GM18870 (cell line): ENCODE results near the gene EDA.

ENCODE experiments used
- ATAC-seq: cut with Tn5 transposase; IDR thresholded peaks from one replicate; pipeline ENCODE4 v1.9.1; 2021; ENCODE audit warnings: moderate library complexity; ENCODE audit not compliant: unreplicated experiment

EDA gene

DNA sequence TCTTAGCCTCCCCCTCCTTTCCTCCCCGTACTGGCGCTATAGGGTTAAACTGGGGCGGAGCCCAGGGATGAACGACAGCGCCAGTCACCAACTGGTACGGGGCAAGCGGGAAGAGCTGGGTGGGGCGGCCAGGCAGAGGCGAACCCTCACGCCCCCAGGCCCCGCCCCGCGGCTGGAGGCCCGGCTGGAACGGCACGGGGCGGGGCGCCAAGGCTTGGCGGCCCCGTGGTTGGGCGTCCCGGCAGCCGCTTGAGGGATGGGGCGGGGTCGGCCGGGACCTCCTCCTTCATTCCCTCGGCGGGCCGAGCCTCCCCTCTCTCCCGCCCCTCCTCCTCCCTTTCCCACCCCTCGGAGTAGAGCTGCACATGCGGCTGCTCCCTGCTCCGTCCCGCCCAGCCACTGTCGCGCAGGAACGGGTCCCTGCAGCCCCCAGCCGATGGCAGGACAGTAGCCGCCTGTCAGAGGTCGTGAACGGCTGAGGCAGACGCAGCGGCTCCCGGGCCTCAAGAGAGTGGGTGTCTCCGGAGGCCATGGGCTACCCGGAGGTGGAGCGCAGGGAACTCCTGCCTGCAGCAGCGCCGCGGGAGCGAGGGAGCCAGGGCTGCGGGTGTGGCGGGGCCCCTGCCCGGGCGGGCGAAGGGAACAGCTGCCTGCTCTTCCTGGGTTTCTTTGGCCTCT, at the start of gene EDA:
TSS of gene EDA (plus strand) at position 335 of the 678 bp plus-strand sequence.
- no peak for ATAC-seq

DNA sequence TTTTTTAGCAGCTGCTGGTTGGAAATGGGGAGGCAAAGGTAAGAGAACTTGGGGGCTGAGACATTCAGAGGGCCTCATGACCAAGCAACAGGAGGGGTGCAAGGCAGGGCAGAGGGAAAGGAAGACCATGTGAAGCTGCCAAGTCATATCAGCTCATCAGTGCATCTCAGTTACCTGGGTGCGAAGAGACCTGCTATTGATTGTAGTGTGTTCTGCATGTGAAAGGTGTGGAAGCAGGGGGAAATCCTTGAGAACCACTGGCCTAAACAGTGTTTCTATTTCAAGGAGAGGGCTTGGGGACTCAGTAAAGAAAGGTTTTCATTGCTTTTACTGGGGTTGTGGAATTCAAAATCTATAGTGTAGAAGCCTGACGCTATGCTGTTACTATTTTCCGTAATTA, 47.1 kb upstream of the EDA start:
- no peak for ATAC-seq

GRCh38 chrX:69597399-69597798, 18.5 kb upstream of the EDA start:
- no peak for ATAC-seq

GRCh38 chrX:69600182-69600581, 15.7 kb upstream of the EDA start:
- no peak for ATAC-seq

DNA sequence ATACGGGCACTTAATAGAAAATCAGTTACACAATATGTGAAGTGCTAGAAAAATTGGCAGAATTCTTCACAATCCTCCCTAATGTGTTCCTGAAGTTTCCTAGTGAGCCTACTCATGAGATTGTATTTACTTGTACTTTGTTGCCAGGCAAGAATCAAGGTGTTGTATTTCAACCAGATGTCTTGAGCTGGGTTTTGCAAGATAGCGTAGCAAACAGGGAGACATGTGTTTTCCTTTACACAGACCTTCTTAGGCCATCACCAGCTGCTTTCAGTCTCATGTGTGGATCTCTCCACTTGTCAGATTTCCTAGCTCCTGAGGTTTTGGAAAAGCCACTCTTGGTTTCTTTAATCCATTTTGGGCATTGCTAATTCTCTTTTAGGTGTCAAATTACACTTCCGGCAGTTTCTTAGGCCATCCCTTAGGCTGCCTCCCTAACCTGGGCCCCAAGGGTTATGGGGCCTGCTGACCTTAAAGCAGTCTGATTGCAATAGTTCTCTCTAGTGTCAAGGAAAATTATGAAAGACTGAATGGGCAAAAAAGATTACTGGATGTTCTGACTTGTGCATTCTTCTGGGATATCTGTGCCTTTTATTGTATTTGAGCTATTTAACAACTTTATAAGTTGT, 12.2 kb upstream of the EDA start:
- no peak for ATAC-seq

- ATAC-seq = no peak
These were observed 10.4 kb upstream of the EDA start for GRCh38 chrX:69605521-69605920.

GRCh38 chrX:69607616-69608015, 8.3 kb upstream of the EDA start:
- ATAC-seq = no peak

DNA sequence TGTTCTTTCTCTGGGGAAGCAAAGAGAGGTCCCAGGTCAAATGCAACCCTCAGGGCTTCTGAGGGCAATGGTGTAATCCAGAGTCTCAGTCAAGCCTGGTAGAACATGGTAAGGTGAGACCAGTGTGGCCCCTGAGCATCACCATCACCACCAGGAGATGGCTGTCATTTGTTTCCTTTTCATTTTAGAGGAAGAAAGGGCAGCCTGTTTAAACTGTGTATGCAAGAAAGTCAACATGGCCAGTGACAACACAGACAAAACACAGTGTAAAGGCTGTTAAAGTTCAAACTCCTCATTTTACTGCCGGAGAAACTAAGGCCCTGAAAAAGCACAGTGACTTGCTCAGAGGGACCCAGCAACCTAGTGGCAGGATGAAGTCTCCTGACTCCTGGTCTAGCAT, 2.0 kb upstream of the EDA start:
- ATAC-seq = no peak

- no peak for ATAC-seq
These were observed 1.0 kb upstream of the EDA start for GRCh38 chrX:69614886-69615285.

DNA sequence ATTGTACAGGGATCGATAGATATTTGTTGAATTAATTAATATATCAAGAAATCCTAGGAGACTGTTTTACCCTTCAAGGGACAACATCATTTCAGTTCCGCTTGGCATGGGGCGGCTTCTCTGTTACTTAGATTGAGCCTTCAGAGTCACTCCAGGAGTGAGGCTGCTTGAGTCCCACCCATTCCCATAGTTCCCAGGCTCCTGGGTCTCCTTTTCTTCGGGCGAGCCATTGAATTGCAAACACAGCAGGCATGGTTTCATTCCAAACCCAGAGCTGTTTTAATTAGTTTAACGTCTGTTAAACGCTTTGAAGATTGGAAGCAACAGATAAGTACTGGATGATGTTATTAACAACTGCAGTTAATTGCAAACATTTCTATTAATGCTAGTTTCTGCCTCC, 571 bp upstream of the EDA start:
- ATAC-seq = no peak

GRCh38 chrX:69616457-69617203, 717 bp downstream of the EDA start:
- no peak for ATAC-seq

DNA sequence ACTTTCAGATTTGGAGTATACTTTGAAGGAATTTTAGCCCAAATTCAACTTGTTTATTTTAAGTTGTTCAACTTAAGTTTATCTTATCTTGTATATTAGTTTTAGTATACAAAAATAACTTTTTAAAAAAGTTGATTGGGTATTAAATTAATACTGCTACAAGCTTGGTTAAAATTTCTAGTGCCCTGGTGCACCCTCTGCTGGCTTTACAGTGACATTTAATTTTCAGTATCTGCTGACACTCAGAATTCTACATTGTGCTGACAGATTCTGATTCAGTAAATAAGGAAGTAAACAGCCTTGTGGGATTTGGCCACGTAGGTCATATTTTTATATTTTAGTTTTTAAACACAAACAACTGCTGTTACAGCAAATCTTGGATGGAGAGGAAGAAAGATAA, 2.9 kb downstream of the EDA start:
- ATAC-seq = no peak

DNA sequence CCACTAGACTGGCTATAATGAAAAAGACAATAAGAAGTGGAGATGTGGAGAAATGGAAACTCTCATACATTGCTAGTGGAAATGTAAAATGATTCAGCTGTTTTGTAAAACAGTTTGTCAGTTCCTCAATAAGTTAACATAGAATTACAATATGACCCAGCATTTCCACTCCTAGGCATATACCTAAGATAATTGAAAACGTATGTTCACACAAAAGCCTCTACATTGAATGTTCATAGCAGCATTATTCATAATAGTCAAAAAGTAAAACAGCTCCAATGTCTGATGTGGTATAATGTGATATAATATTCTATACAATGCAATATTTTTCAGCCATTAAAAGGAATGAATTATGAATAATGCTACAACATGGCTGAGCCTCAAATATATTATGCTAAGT, 10.2 kb downstream of the EDA start:
- no peak for ATAC-seq

DNA sequence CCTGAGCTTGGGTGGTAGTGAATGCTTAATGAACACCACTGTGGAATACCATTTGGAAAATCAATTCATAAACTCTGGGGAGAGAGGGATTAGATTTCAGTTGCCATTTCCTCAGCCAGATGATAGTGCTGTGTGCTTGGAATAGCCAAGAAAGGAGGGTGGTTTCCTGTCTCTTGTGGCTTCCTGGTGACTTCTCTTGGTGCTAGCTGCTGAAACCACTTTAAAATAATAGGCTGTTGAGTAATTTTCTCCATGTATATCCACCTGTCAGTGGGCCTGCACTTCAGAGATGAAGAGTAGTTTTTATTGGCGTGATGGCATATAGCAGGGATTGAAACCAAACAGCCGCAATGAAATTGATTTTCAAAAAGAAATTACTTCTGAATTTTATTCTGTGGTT, 11.8 kb downstream of the EDA start:
- ATAC-seq = no peak

GRCh38 chrX:69630147-69630546, 14.2 kb downstream of the EDA start:
- ATAC-seq = no peak

GRCh38 chrX:69664693-69665092, 48.8 kb downstream of the EDA start:
- no peak for ATAC-seq

DNA sequence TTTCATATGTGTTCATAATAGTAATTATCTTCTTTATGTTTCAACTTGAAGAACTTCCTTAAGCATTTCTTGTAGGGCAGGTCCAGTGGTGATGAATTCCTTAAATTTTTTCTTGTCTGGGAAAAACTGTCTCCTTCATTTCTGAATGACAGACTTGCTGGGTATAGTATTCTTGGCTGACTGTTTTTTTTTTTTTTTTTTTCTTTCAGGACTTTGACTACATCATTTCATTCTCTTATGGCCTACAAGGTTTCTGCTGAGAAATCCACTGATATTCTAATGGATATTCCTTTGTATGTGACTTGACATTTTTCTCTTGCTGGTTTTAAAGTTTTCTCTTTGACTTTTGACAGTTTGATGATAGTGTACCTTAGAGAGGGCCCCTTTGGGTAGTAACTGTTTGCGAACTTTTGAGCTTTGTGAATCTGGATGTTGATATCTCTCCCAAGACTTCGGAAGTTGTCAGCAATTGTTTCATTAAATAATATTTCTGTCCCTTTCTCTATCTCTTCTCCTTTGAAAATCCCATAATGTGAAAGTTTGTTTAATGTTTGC, 54.2 kb downstream of the EDA start:
- ATAC-seq = no peak

- ATAC-seq = no peak
These were observed 59.0 kb downstream of the EDA start for GRCh38 chrX:69674891-69675290.

- no peak for ATAC-seq
These were observed 89.9 kb downstream of the EDA start for GRCh38 chrX:69705818-69706217.

GRCh38 chrX:69718102-69718501, 102.2 kb downstream of the EDA start:
- no peak for ATAC-seq

DNA sequence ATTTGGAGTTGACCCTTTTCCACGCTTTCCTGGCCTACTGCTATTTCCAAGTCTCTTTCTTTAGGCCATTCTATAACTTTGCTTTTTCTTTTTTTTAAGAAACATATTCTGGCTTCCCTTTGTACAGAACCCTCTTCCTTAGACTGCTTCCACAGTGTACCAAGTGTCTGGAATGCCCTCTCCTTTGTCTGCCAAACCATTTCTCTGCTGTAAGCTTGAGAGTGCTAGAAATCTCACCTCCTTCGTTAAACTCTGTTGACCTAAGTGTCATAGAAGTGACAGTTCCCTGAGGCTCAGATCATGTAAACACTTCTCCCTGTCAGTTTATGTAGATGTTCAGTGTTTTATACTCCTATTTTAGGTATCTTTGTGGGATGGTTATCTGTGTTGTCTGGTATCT, 108.4 kb downstream of the EDA start:
- ATAC-seq = no peak

DNA sequence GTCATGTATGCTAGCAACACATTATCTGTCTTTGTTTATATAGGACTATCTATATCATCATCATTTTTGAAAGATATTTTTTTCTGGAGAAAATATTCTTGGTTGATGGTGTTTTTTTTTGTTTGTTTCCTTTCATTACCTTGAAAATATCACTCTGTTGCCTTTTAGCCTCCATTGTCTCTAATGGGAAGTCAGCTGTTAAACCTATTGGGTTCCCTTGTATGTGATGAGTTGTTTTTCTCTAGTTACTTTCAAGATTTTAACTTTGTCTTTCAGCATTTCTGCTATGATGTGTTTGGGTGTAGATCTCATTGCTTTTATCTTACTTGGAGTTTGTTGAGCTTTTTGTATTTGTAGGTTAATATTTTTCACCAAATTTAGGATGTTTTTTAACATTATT, 124.4 kb downstream of the EDA start:
- no peak for ATAC-seq
